Vagina (tissue), 2 donors: ENCODE measurements around the gene MACROD2.

Source experiments
- CTCF ChIP-seq, 3 experiments: fragments of 450-650 bp in 2 of 3; fragments of 200-600 bp in 1 of 3; sonication (generic) in 1 of 3; IDR thresholded peaks; one replicate each; pipeline ENCODE4 v1.5.1; 2017 to 2019; ENCODE audit warnings: antibody characterized with exemption in 3 of 3, mild to moderate bottlenecking in 2 of 3, moderate library complexity in 2 of 3
- POLR2A ChIP-seq, 2 donors: fragments of 450-650 bp; IDR thresholded peaks; one replicate each; pipeline ENCODE4 v1.6.1; 2017; ENCODE audit warnings: antibody characterized with exemption in 2 of 2, mild to moderate bottlenecking in 2 of 2, moderate library complexity in 2 of 2
- POLR2AphosphoS5 ChIP-seq, 2 donors: sonication (generic); formaldehyde crosslinking; IDR thresholded peaks; one replicate each; pipeline ENCODE4 v1.9.0; 2017; ENCODE audit warnings: antibody characterized with exemption in 2 of 2, mild to moderate bottlenecking in 2 of 2, low read depth in 1 of 2; ENCODE audit not compliant: insufficient read depth in 1 of 2

- TF ChIP-seq CTCF (IDR thresholded peaks at IDR 0.05), result no peak
- no peak for TF ChIP-seq POLR2A (IDR thresholded peaks at IDR 0.05)
- TF ChIP-seq POLR2AphosphoS5 (IDR thresholded peaks at IDR 0.05; ENCODE audit: insufficient read depth in 1 of 2, low read depth in 1 of 2), result no peak
Measured at GRCh38 chr20:16043931-16044330, 2048.6 kb downstream of the MACROD2 start.
